BE2C (cell line): ENCODE measurements around the gene NCOA6.
"Not testable (repeated sequence)": the region's sequence is repeated elsewhere in the genome, so short reads cannot be mapped to it uniquely, and the experiment has no call there.

ENCODE experiments used
- DNase-seq: peaks from one replicate; pipeline ENCODE4 v3.0.0-alpha.2; 2020
- H3K27me3 ChIP-seq: fragments of 250-450 bp; sonication (Bioruptor Pico); 2 replicates; pipeline ENCODE4 v1.5.1; 2020; ENCODE audit warnings: mild to moderate bottlenecking
- H3K36me3 ChIP-seq: fragments of 250-450 bp; sonication (Bioruptor Pico); 2 replicates; pipeline ENCODE4 v1.5.1; 2020; ENCODE audit warnings: mild to moderate bottlenecking
- H3K4me1 ChIP-seq: fragments of 250-450 bp; sonication (Bioruptor Pico); 2 replicates; pipeline ENCODE4 v1.5.1; 2020
- H3K4me3 ChIP-seq: 2 replicates; pipeline ENCODE4 v1.5.1; 2011; ENCODE audit warnings: low read depth, low read length
- H3K9me3 ChIP-seq: fragments of 250-450 bp; sonication (Bioruptor Pico); 2 replicates; pipeline ENCODE4 v1.5.1; 2020
- TF ChIP-seq, protein P1 (sequence below): IDR thresholded peaks from 2 replicates; pipeline ENCODE4 v1.5.1; 2012; ENCODE audit warnings: mild to moderate bottlenecking, low read depth, low read length

NCOA6 gene

DNA sequence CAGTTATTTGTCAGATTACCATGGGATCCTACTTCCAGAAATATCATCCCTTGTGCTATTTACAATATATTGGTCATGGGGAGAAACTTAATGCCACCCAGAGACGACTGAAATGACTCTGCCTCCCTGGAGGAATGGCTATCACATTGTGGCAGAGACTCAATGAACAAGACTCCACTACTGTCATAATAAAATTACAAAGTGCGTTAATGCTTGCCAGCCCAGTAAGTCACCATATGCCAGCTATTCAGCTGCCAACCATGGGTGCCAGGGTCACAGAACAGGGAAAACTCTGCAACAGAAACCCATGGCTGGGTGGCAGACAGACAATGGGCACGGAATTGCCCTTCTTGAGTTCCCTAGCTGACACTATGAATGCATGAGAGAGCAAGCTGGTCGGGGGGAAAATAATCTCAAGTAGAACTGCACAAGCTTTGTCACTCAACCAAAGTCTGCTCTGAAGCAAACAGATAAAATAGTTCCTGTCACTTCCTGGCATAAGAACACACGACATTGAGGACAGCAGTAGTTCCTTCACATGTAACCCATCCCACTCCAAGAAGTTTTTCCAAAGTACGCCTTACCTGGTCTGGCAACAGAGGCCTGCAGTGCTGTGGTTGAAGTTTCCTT, 89.2 kb downstream of the NCOA6 start:
- TF ChIP-seq, protein P1, sequence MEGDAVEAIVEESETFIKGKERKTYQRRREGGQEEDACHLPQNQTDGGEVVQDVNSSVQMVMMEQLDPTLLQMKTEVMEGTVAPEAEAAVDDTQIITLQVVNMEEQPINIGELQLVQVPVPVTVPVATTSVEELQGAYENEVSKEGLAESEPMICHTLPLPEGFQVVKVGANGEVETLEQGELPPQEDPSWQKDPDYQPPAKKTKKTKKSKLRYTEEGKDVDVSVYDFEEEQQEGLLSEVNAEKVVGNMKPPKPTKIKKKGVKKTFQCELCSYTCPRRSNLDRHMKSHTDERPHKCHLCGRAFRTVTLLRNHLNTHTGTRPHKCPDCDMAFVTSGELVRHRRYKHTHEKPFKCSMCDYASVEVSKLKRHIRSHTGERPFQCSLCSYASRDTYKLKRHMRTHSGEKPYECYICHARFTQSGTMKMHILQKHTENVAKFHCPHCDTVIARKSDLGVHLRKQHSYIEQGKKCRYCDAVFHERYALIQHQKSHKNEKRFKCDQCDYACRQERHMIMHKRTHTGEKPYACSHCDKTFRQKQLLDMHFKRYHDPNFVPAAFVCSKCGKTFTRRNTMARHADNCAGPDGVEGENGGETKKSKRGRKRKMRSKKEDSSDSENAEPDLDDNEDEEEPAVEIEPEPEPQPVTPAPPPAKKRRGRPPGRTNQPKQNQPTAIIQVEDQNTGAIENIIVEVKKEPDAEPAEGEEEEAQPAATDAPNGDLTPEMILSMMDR, result no peak
- no peak for DNase-seq
- H3K9me3 ChIP-seq, result no peaks in the 10 kb centered on the region
- H3K27me3 ChIP-seq, result no peaks in the 10 kb centered on the region
- H3K4me3 ChIP-seq, result no peak overlapping the region
- H3K4me1 ChIP-seq, result no peaks in the 10 kb centered on the region
- peaks cover 9% of the 10 kb centered on the region; the same call in 1 of the 2 replicates for H3K36me3 ChIP-seq

DNA sequence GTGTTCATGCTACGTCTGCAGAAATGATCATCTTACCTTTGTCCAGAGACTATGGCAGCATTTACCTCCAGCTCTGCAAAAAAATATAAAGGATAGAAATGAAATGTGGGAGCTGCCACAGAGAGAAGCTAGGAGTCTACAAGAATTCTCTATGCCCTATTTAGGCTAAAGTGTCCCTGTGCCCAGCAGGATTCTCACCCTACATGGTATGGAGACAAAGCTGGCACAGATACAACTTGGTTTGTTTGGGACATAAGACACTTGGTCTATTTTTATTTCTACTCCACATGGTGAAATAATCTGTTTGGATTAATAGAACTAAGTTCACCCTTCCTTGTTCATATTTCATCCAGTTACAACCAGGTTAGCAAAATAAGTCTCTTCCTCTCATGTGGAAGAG, 92.9 kb downstream of the NCOA6 start:
- TF ChIP-seq, protein P1, result no peak
- H3K4me3 ChIP-seq, result no peak overlapping the region
- H3K9me3 ChIP-seq, result no peaks in the 10 kb centered on the region
- DNase-seq, result no peak
- peaks cover 5% of the 10 kb centered on the region for H3K36me3 ChIP-seq
- H3K4me1 ChIP-seq, result no peaks in the 10 kb centered on the region
- no peaks in the 10 kb centered on the region for H3K27me3 ChIP-seq

DNA sequence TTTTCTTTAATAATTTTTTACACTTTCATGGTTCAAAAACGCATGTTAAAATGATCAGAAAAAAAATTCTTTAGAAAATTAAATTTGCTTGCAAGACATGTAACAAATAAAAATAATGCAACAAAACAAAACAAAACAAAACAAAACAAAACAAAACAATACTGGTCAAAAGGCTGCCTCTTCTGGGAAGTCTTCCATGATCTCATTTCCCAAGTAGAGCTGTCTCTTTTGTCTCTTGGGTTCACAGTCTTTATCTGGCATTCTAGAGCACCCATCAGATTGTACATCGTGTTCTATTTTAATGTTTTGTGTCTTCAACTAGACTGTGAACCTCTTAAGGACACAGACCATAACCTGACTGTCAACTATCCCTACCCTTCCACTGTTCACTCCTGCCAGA, 96.0 kb downstream of the NCOA6 start:
- peaks cover 14% of the 10 kb centered on the region for H3K36me3 ChIP-seq
- H3K27me3 ChIP-seq, result no peaks in the 10 kb centered on the region
- no peak overlapping the region for H3K4me3 ChIP-seq
- no peak for DNase-seq
- H3K4me1 ChIP-seq, result no peaks in the 10 kb centered on the region
- TF ChIP-seq, protein P1, result no peak
- no peaks in the 10 kb centered on the region for H3K9me3 ChIP-seq

DNA sequence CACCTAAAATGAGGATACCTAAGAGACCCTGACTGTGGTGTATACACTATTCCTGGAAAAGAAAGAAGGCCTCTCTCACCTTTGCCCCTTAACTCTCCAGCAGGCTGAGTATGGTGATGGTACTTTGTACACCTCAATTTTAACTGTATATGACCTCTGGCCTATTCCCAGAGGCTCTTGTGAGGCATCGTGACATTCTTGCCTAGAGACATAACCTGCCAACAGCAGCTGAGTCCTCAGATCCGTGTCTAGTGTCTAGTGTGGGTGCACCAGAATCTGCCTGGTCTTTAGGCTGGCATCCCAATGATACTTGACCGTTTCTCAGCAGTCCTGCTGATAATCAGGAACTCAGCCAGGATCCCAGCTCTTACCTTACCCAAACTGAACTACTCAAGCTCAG, 101.3 kb downstream of the NCOA6 start:
- H3K36me3 ChIP-seq, result peaks cover 13% of the 10 kb centered on the region
- H3K4me3 ChIP-seq, result no peak overlapping the region
- no peaks in the 10 kb centered on the region for H3K9me3 ChIP-seq
- no peak for DNase-seq
- H3K4me1 ChIP-seq, result no peaks in the 10 kb centered on the region
- H3K27me3 ChIP-seq, result no peaks in the 10 kb centered on the region
- TF ChIP-seq, protein P1, result no peak

DNA sequence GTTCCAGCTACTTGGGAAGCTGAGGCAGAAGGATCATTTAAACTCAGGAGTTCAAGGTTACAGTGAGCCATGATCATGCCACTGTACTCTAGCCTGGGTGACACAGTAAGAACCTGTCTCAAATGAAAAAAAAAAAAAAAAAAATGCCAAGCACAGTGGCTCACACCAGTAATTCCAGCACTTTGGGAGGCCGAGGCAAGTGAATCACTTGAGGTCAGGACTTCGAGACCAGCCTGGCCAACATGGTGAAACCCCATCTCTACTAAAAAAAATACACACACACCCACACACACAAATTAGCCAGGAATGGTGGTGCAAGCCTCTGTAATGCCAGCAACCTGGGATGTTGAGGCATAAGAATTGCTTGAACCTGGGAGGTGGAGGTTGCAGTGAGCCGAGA, 102.9 kb downstream of the NCOA6 start:
- not testable (repeated sequence) for DNase-seq, H3K4me3 ChIP-seq, H3K27me3 ChIP-seq, H3K9me3 ChIP-seq, H3K4me1 ChIP-seq
- H3K36me3 ChIP-seq, result peaks cover 13% of the 10 kb centered on the region

DNA sequence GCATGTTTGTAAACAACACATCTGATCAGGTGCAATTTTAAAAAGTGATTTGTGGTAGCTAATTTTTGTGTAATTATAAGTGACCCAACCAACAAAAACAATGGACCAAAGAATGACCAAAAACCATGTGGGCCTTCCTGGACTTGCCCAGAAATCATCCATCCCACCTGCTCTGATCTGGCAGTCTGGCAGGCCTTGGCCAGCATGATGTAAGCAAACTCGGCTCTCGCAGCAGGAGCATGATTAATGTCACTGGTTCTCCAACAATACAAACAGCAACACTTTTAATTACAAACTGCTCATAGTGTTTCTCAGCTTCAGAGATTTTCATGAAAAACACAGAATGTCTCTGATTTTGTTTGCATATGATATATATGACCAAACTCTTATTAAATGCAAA, 105.2 kb downstream of the NCOA6 start:
- Histone ChIP-seq H3K4me3 (no peak overlapping the region), H3K9me3 (no peaks in the 10 kb centered on the region), H3K27me3 (no peaks in the 10 kb centered on the region), H3K36me3 (peaks cover 4% of the 10 kb centered on the region; the same call in 1 of the 2 replicates), H3K4me1 (no peaks in the 10 kb centered on the region)
- DNase-seq, result no peak
- TF ChIP-seq, protein P1, result no peak

DNA sequence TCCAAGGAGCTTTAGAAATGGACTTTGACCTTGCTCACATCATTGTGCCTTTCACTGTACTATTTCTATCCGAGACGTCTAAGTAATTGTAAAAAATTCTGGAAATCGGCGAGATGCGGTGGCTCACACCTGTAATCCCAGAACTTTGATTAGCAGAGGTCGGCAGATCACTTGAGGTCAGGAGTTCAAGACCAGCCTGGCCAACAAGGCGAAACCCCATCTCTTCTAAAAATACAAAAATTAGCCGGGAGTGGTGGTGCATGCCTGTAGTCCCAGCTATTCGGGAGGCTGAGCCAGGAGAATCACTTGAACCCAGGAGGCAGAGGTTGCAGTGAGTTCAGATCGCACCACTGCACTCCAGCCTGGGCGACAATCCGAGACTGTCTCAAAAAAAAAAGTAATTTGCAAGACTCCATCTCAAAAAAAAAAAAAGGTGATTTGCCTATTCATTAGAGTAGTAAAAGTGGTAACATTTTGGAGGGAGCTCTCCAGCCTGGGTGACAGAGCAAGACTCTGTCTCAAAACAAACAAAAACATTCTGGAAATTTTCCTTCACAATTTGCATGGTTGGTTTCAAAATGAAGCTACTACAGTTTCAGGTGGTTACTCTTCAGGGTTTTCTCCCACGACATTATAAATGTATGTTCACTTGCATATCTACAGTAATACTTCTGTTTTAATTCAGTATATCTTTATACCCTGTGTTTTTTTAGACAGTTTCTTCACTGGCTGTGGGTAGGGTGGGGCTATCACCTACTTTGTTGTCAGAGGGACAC, 106.0 kb downstream of the NCOA6 start:
- not testable (repeated sequence) for H3K9me3 ChIP-seq, H3K4me1 ChIP-seq, H3K4me3 ChIP-seq, H3K36me3 ChIP-seq, H3K27me3 ChIP-seq, DNase-seq
